Subcutaneous abdominal adipose tissue (tissue), 5 donors: ENCODE data around the gene ZNF516.

Experiments used
- H3K27ac ChIP-seq: one replicate; pipeline ENCODE4 v1.7.0; 2013; ENCODE audit warnings: low read depth, mild to moderate bottlenecking, inconsistent platforms, low read length, moderate library complexity
- H3K27me3 ChIP-seq, 5 donors: one replicate each; pipeline ENCODE4 v1.7.0; 2013; ENCODE audit warnings: low read length in 5 of 5, inconsistent platforms in 1 of 5; ENCODE audit not compliant: control insufficient read depth in 5 of 5, insufficient read depth in 4 of 5
- H3K36me3 ChIP-seq, 5 donors: one replicate each; pipeline ENCODE4 v1.7.0; 2013; ENCODE audit warnings: low read length in 5 of 5; ENCODE audit not compliant: control insufficient read depth in 5 of 5, insufficient read depth in 5 of 5
- H3K4me1 ChIP-seq, 5 donors: one replicate each; pipeline ENCODE4 v1.7.0; 2013; ENCODE audit warnings: low read length in 5 of 5, mild to moderate bottlenecking in 3 of 5, moderate library complexity in 1 of 5; ENCODE audit not compliant: control insufficient read depth in 5 of 5, insufficient read depth in 5 of 5
- H3K4me3 ChIP-seq, 5 donors: one replicate each; pipeline ENCODE4 v1.7.0; 2013; ENCODE audit warnings: low read length in 5 of 5, low read depth in 1 of 5
- H3K9ac ChIP-seq, 5 donors: one replicate each; pipeline ENCODE4 v1.7.0; 2013; ENCODE audit warnings: low read length in 5 of 5, mild to moderate bottlenecking in 4 of 5, moderate library complexity in 3 of 5
- H3K9me3 ChIP-seq, 5 donors: one replicate each; pipeline ENCODE4 v1.7.0; 2013; ENCODE audit warnings: low read length in 5 of 5; ENCODE audit not compliant: control insufficient read depth in 5 of 5
- donor health status: healthy.
- donor health status: healthy.
- donor health status: healthy.
- donor health status: healthy.
- donor health status: healthy.

ZNF516 gene

DNA sequence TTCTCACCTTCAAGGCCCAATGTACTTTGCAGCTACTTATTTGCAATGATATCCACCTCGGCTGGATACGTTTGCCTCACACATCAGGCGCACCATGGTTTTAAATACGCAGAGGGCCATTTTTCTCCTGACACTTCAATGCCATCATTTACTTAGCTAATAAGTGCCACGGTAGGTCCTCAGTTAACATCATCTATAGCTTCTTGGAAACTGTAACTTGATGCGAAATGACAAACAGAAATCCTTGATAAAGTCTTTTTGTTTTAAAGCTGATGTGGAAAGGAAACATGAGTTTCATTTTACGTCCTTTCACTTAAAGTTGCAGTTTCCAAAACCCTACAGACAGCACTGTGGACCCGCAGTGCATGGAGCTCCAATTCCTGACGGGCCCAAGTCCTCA, 37.1 kb downstream of the ZNF516 start:
- Histone ChIP-seq H3K4me1 (peaks cover 0 to 17% (median 14%) of the 10 kb centered on the region in 5 donors), H3K4me3 (no peak overlapping the region), H3K27ac (no peak overlapping the region), H3K9me3 (no peaks in the 10 kb centered on the region), H3K36me3 (peaks cover 0 to 22% (median 5%) of the 10 kb centered on the region in 5 donors), H3K9ac (no peak overlapping the region), H3K27me3 (peaks cover 0 to 3% (median 0%) of the 10 kb centered on the region in 5 donors)

DNA sequence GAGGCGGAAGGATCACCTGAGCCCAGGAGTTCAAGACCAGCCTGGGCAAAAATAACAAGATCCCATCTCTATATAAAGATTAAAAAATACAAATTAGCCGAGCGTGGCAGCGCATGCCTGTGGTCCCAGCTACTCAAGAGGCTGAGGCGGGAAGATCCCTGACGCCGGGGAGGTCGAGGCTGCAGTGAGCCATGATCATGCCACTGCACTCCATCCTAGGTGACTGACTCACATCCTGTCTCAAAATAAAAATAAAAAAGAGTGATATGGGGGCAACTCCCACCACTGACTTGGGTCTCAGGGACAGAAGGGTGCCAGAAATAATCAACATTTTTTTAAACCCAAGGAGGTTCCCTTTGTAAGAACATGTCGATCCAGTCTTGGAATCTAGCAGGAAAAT, 37.6 kb downstream of the ZNF516 start:
- Histone ChIP-seq H3K27ac (no peak overlapping the region), H3K4me3 (no peak overlapping the region), H3K4me1 (peaks cover 0 to 17% (median 14%) of the 10 kb centered on the region in 5 donors), H3K27me3 (peaks cover 0 to 3% (median 0%) of the 10 kb centered on the region in 5 donors), H3K9me3 (no peaks in the 10 kb centered on the region), H3K36me3 (peaks cover 0 to 22% (median 5%) of the 10 kb centered on the region in 5 donors), H3K9ac (no peak overlapping the region)

DNA sequence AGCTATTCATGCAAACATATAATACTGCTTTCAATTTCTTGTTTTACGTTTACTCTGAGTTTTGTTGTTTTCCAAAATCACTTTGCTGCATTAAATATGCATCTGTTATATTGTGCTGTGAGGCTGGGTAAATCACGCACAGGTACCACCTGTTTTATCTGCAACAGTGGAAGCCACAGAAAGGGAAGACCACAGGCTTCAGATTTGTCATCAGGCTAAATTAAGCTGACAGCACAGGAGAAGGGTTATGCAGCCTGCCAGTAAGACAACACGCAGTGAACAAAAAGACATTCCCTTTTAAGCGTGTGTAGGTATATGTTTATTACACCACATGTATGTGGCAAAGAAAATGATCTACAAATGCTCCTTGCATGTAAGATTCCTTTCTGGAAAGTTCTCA, 38.2 kb downstream of the ZNF516 start:
- Histone ChIP-seq H3K9ac (no peak overlapping the region), H3K4me1 (peaks cover 0 to 18% (median 16%) of the 10 kb centered on the region in 5 donors), H3K4me3 (no peak overlapping the region), H3K27ac (no peak overlapping the region), H3K9me3 (no peaks in the 10 kb centered on the region), H3K36me3 (peaks cover 0 to 19% (median 5%) of the 10 kb centered on the region in 5 donors), H3K27me3 (peaks cover 0 to 3% (median 0%) of the 10 kb centered on the region in 5 donors)

DNA sequence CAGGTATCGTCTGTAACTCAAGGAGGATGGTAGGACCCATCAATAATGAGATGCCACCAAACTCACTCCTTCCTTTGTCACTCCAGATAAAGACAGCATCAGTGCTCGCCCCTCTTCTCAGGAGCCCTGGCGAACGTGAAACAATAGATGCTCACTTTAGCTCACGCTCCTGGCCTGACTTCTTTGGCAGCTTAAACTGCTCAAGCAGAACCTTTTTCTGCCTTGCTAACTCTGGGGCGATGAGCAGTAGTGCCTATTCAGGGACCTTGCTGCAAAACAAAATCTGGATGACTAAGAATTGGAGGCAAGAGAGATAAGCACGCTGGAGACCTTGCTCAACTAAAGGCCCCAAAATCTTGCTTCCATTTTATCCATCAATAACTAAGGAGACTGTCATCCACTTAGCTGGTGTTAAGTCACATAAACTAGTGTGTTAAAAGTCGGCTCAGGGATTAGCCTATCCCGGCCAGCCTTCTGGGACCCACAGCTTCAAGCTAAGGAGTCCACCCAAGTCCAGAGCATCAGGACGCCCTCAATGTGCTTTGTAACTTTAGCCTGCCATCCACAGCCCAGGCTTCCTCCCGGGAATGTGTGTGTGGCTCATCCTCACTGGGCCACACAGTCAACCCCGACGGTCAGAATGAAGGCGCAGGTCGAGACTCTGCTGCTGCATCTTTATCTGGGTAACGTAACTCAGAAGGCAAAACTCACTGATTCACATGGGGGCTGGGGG, 38.9 kb downstream of the ZNF516 start:
- H3K36me3 ChIP-seq = peaks cover 0 to 15% (median 5%) of the 10 kb centered on the region in 5 donors
- H3K9me3 ChIP-seq = no peaks in the 10 kb centered on the region
- no peak overlapping the region for H3K9ac ChIP-seq
- no peak overlapping the region for H3K27ac ChIP-seq
- peaks cover 0 to 24% (median 22%) of the 10 kb centered on the region in 5 donors for H3K4me1 ChIP-seq
- no peak overlapping the region for H3K4me3 ChIP-seq
- peaks cover 0 to 1% (median 0%) of the 10 kb centered on the region in 5 donors for H3K27me3 ChIP-seq

DNA sequence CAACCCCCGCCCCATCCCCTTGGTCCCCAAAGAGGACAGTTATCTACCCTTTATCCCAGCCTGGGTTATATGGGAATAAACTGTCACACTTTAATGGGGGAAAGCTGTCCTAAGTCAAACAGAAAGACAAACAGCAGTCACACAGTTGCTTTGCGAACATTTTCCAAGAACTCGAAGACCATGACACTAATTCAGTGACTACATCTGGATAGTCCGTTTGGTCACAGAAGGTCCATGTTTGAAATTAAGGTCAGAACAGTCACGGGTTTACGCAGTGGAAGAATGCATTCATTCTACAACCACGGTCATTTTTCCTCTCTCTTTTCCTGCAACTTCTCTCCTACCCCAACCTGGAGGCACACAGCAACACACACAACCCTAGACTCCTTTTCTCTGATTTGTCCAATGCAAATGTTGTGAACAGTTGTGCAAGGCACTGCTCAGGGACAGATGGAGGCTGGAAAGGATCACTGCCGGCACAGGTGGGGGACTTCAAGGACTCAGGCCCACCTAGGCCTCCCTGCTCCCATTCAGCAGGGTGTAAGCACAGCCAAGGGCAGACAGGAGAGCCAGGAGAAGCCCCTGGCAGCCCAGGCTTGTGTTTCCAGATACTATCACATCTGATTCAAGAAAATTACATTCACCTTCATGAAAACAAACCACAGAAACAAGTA, 39.9 kb downstream of the ZNF516 start:
- Histone ChIP-seq H3K4me1 (peaks cover 2 to 29% (median 18%) of the 10 kb centered on the region in 5 donors), H3K9me3 (no peaks in the 10 kb centered on the region), H3K27me3 (no peaks in the 10 kb centered on the region), H3K36me3 (peaks cover 0 to 14% (median 5%) of the 10 kb centered on the region in 5 donors), H3K27ac (no peak overlapping the region), H3K9ac (no peak overlapping the region), H3K4me3 (no peak overlapping the region)

DNA sequence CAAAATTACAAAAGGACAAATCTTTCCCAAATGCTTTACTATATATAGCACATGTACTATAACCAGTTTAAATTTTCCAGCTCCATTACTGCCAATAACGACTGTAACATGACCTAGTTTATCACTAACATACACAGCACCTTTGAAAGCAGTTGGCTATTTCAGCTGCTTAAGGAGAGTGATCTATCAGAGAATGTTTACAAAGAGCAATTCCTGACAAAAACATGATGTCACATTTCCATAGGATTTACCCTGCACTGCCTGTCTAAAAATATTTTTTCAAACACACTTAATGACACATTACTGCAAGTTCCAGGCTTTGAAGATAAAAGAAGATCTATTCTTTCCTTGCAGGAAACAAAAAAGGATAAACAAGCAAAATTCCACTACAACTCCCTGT, 40.6 kb downstream of the ZNF516 start:
- no peaks in the 10 kb centered on the region for H3K9me3 ChIP-seq
- H3K4me3 ChIP-seq = no peak overlapping the region
- no peak overlapping the region for H3K27ac ChIP-seq
- peaks cover 2 to 28% (median 18%) of the 10 kb centered on the region in 5 donors for H3K4me1 ChIP-seq
- no peak overlapping the region for H3K9ac ChIP-seq
- no peaks in the 10 kb centered on the region for H3K27me3 ChIP-seq
- peaks cover 0 to 12% (median 5%) of the 10 kb centered on the region in 5 donors for H3K36me3 ChIP-seq

DNA sequence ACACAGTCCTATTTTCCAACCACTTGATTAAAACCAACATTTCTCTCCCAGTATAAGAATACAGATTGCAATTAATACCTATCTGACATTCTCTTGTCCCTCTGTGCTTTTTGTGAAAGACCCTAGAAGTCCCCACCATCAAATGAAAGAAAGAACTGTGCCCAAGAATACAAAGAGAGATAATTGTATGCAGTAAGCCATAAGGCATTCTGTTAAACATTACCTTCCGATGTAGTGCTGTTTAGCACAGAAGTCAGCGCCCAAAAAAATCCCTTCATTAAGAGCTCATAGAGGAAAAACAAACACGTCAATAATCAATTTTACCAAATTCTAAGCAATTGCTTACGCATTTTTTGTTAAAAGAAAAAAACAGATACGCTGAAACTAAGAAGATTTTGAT, 41.1 kb downstream of the ZNF516 start:
- Histone ChIP-seq H3K27ac (no peak overlapping the region), H3K36me3 (peaks cover 0 to 7% (median 5%) of the 10 kb centered on the region in 5 donors), H3K9ac (no peak overlapping the region), H3K4me3 (no peak overlapping the region), H3K9me3 (no peaks in the 10 kb centered on the region), H3K4me1 (peaks cover 2 to 24% (median 15%) of the 10 kb centered on the region in 5 donors), H3K27me3 (no peaks in the 10 kb centered on the region)

DNA sequence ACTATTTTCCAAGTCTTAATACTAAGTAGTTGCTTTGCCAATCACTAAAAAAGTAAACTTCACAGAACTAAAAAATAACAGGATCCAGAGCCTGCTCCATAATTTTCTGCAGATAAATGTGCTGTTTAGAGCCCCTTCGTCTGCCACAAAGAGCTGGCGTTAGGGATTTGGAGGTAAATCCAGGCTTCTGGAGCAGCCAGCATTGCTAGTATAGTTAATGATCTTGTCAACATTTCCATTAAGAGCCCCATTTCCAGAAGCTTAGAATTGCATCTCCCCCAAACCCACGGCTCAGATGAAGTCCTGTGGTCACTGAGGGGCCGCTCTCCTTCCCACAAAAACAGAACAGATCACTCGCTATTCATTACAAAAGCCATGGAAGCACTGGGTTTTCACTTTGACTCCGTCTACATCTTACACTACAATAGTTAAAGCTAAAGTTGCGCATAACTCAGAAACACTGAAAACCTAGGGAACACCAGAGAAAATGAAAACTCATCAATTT, 41.9 kb downstream of the ZNF516 start:
- no peak overlapping the region for H3K9ac ChIP-seq
- H3K4me1 ChIP-seq = peaks cover 2 to 29% (median 20%) of the 10 kb centered on the region in 5 donors
- H3K4me3 ChIP-seq = no peak overlapping the region
- no peaks in the 10 kb centered on the region for H3K9me3 ChIP-seq
- H3K36me3 ChIP-seq = no peaks in the 10 kb centered on the region
- no peak overlapping the region for H3K27ac ChIP-seq
- no peaks in the 10 kb centered on the region for H3K27me3 ChIP-seq

DNA sequence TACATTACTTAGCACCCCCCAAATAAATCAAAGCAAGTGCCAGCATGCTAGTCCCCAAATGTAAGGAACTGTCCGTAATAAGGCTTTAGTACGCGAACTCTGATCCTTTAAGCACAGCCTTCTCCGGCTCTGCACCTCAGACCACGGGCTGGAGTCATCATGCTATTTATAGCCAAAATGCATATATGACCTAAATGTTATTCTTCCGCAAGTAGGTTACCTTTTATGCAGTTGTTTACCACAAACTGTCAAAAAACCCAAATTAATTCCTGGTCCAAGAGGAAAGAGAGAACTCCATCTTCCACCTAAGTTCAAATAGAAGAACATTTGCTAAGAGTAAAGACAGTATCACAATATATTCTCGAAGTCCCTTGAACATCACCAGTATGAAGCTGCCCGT, 42.7 kb downstream of the ZNF516 start:
- H3K36me3 ChIP-seq = no peaks in the 10 kb centered on the region
- no peaks in the 10 kb centered on the region for H3K9me3 ChIP-seq
- H3K27me3 ChIP-seq = no peaks in the 10 kb centered on the region
- H3K9ac ChIP-seq = no peak overlapping the region
- H3K4me3 ChIP-seq = no peak overlapping the region
- H3K4me1 ChIP-seq = peaks cover 2 to 30% (median 21%) of the 10 kb centered on the region in 5 donors
- H3K27ac ChIP-seq = no peak overlapping the region
